Measurements from ENCODE around the gene DDX10. TPM values are rescaled to one million over a fixed set of nuclear protein-coding genes. Genes with fewer than 3 reads are reported as not detected.
A peak's percentile ranks its signal among the peaks of the same experiment; 100 is the strongest.

DDX10 gene
- total and polyA plus RNA-seq, 9 donors = 19.7 to 33.1 (median 24.2) TPM

- Histone ChIP-seq H3K36me3 (ENCODE audit: control insufficient read depth, insufficient read depth, low read length) (no peaks in the 10 kb centered on the region), H3K27me3 (ENCODE audit: control insufficient read depth, insufficient read depth, low read length) (no peaks in the 10 kb centered on the region), H3K27ac (ENCODE audit: low read length) (no peak overlapping the region), H3K4me3 (ENCODE audit: low read length) (no peak overlapping the region), H3K4me1 (ENCODE audit: control insufficient read depth, insufficient read depth, low read length) (peaks cover 3% of the 10 kb centered on the region), H3K9me3 (replicated peaks; ENCODE audit: control insufficient read depth, low read depth, low read length) (no peaks in the 10 kb centered on the region)
- no peak for DNase-seq
- WGBS (ENCODE audit: insufficient coverage) = no CpG with 5 or more reads among the region's 2 CpGs
Observed at GRCh38 chr11:108891143-108891542, 226.3 kb downstream of the DDX10 start.

GRCh38 chr11:108891909-108892511 is 227.1 kb downstream of the DDX10 start:
- H3K9me3 ChIP-seq (replicated peaks; ENCODE audit: control insufficient read depth, low read depth, low read length) = no peaks in the 10 kb centered on the region
- H3K4me3 ChIP-seq (ENCODE audit: low read length) = no peak overlapping the region
- peak; percentile 21 for DNase-seq
- peaks cover 3% of the 10 kb centered on the region for H3K4me1 ChIP-seq (ENCODE audit: control insufficient read depth, insufficient read depth, low read length)
- no peak overlapping the region for H3K27ac ChIP-seq (ENCODE audit: low read length)
- H3K27me3 ChIP-seq (ENCODE audit: control insufficient read depth, insufficient read depth, low read length) = no peaks in the 10 kb centered on the region
- H3K36me3 ChIP-seq (ENCODE audit: control insufficient read depth, insufficient read depth, low read length) = no peaks in the 10 kb centered on the region
- WGBS (ENCODE audit: insufficient coverage) = 70% methylated on average over 4 of the region's 7 CpGs

GRCh38 chr11:108895579-108896480 is 231.0 kb downstream of the DDX10 start:
- no CpG with 5 or more reads among the region's 8 CpGs for WGBS (ENCODE audit: insufficient coverage)
- no peaks in the 10 kb centered on the region for H3K9me3 ChIP-seq (replicated peaks; ENCODE audit: control insufficient read depth, low read depth, low read length)
- peaks cover 1% of the 10 kb centered on the region for H3K4me1 ChIP-seq (ENCODE audit: control insufficient read depth, insufficient read depth, low read length)
- DNase-seq = no peak
- no peak overlapping the region for H3K4me3 ChIP-seq (ENCODE audit: low read length)
- H3K27ac ChIP-seq (ENCODE audit: low read length) = no peak overlapping the region
- no peaks in the 10 kb centered on the region for H3K36me3 ChIP-seq (ENCODE audit: control insufficient read depth, insufficient read depth, low read length)
- no peaks in the 10 kb centered on the region for H3K27me3 ChIP-seq (ENCODE audit: control insufficient read depth, insufficient read depth, low read length)

GRCh38 chr11:108897071-108897481 is 232.2 kb downstream of the DDX10 start:
- Histone ChIP-seq H3K4me1 (ENCODE audit: control insufficient read depth, insufficient read depth, low read length) (no peaks in the 10 kb centered on the region), H3K4me3 (ENCODE audit: low read length) (no peak overlapping the region), H3K27me3 (ENCODE audit: control insufficient read depth, insufficient read depth, low read length) (no peaks in the 10 kb centered on the region), H3K27ac (ENCODE audit: low read length) (no peak overlapping the region), H3K36me3 (ENCODE audit: control insufficient read depth, insufficient read depth, low read length) (no peaks in the 10 kb centered on the region), H3K9me3 (replicated peaks; ENCODE audit: control insufficient read depth, low read depth, low read length) (no peaks in the 10 kb centered on the region)
- WGBS (ENCODE audit: insufficient coverage) = no CpG with 5 or more reads among the region's 1 CpG
- DNase-seq = no peak

- 100% methylated on average over 1 of the region's 5 CpGs for WGBS (ENCODE audit: insufficient coverage)
- Histone ChIP-seq H3K4me3 (ENCODE audit: low read length) (no peak overlapping the region), H3K27ac (ENCODE audit: low read length) (no peak overlapping the region), H3K9me3 (replicated peaks; ENCODE audit: control insufficient read depth, low read depth, low read length) (no peaks in the 10 kb centered on the region), H3K36me3 (ENCODE audit: control insufficient read depth, insufficient read depth, low read length) (no peaks in the 10 kb centered on the region), H3K4me1 (ENCODE audit: control insufficient read depth, insufficient read depth, low read length) (no peaks in the 10 kb centered on the region), H3K27me3 (ENCODE audit: control insufficient read depth, insufficient read depth, low read length) (no peaks in the 10 kb centered on the region)
- no peak for DNase-seq
Observed at GRCh38 chr11:108897916-108898315, 233.0 kb downstream of the DDX10 start.

- WGBS (ENCODE audit: insufficient coverage) = no CpG with 5 or more reads among the region's 3 CpGs
- H3K9me3 ChIP-seq (replicated peaks; ENCODE audit: control insufficient read depth, low read depth, low read length) = no peaks in the 10 kb centered on the region
- no peaks in the 10 kb centered on the region for H3K4me1 ChIP-seq (ENCODE audit: control insufficient read depth, insufficient read depth, low read length)
- H3K27ac ChIP-seq (ENCODE audit: low read length) = no peak overlapping the region
- no peaks in the 10 kb centered on the region for H3K27me3 ChIP-seq (ENCODE audit: control insufficient read depth, insufficient read depth, low read length)
- no peak for DNase-seq
- no peak overlapping the region for H3K4me3 ChIP-seq (ENCODE audit: low read length)
- no peaks in the 10 kb centered on the region for H3K36me3 ChIP-seq (ENCODE audit: control insufficient read depth, insufficient read depth, low read length)
Observed at GRCh38 chr11:108901359-108901758, 236.5 kb downstream of the DDX10 start.

- no CpG with 5 or more reads among the region's 2 CpGs for WGBS (ENCODE audit: insufficient coverage)
- no peak for DNase-seq
Observed at GRCh38 chr11:108902027-108902469, 237.2 kb downstream of the DDX10 start.

GRCh38 chr11:108904480-108904879 is 239.6 kb downstream of the DDX10 start:
- no CpG with 5 or more reads among the region's 1 CpG for WGBS (ENCODE audit: insufficient coverage)
- Histone ChIP-seq H3K36me3 (ENCODE audit: control insufficient read depth, insufficient read depth, low read length) (no peaks in the 10 kb centered on the region), H3K4me3 (ENCODE audit: low read length) (no peak overlapping the region), H3K4me1 (ENCODE audit: control insufficient read depth, insufficient read depth, low read length) (no peaks in the 10 kb centered on the region), H3K27me3 (ENCODE audit: control insufficient read depth, insufficient read depth, low read length) (no peaks in the 10 kb centered on the region), H3K9me3 (replicated peaks; ENCODE audit: control insufficient read depth, low read depth, low read length) (no peaks in the 10 kb centered on the region), H3K27ac (ENCODE audit: low read length) (no peak overlapping the region)
- DNase-seq = no peak

More at GRCh38 chr11:108902027-108902469, 237.2 kb downstream of the DDX10 start:
- Histone ChIP-seq H3K27ac (ENCODE audit: low read length) (no peak overlapping the region), H3K36me3 (ENCODE audit: control insufficient read depth, insufficient read depth, low read length) (no peaks in the 10 kb centered on the region), H3K4me3 (ENCODE audit: low read length) (no peak overlapping the region), H3K27me3 (ENCODE audit: control insufficient read depth, insufficient read depth, low read length) (no peaks in the 10 kb centered on the region), H3K9me3 (replicated peaks; ENCODE audit: control insufficient read depth, low read depth, low read length) (no peaks in the 10 kb centered on the region), H3K4me1 (ENCODE audit: control insufficient read depth, insufficient read depth, low read length) (no peaks in the 10 kb centered on the region)

GRCh38 chr11:108906329-108906728 is 241.5 kb downstream of the DDX10 start:
- Histone ChIP-seq H3K4me3 (ENCODE audit: low read length) (no peak overlapping the region), H3K27ac (ENCODE audit: low read length) (no peak overlapping the region), H3K36me3 (ENCODE audit: control insufficient read depth, insufficient read depth, low read length) (no peaks in the 10 kb centered on the region), H3K9me3 (replicated peaks; ENCODE audit: control insufficient read depth, low read depth, low read length) (no peaks in the 10 kb centered on the region), H3K4me1 (ENCODE audit: control insufficient read depth, insufficient read depth, low read length) (no peaks in the 10 kb centered on the region), H3K27me3 (ENCODE audit: control insufficient read depth, insufficient read depth, low read length) (no peaks in the 10 kb centered on the region)
- no peak for DNase-seq

GRCh38 chr11:108906826-108907225 is 242.0 kb downstream of the DDX10 start:
- Histone ChIP-seq H3K36me3 (ENCODE audit: control insufficient read depth, insufficient read depth, low read length) (no peaks in the 10 kb centered on the region), H3K9me3 (replicated peaks; ENCODE audit: control insufficient read depth, low read depth, low read length) (no peaks in the 10 kb centered on the region), H3K27me3 (ENCODE audit: control insufficient read depth, insufficient read depth, low read length) (no peaks in the 10 kb centered on the region), H3K4me1 (ENCODE audit: control insufficient read depth, insufficient read depth, low read length) (no peaks in the 10 kb centered on the region), H3K4me3 (ENCODE audit: low read length) (no peak overlapping the region), H3K27ac (ENCODE audit: low read length) (no peak overlapping the region)
- no CpG with 5 or more reads among the region's 2 CpGs for WGBS (ENCODE audit: insufficient coverage)
- DNase-seq = no peak
